HG02885 (cell line): ENCODE results near the gene TIE1.

Experiments used
- ATAC-seq: cut with Tn5 transposase; IDR thresholded peaks from one replicate; pipeline ENCODE4 v1.9.1; 2021; ENCODE audit warnings: mild to moderate bottlenecking; ENCODE audit not compliant: unreplicated experiment, poor library complexity

Gene TIE1

DNA sequence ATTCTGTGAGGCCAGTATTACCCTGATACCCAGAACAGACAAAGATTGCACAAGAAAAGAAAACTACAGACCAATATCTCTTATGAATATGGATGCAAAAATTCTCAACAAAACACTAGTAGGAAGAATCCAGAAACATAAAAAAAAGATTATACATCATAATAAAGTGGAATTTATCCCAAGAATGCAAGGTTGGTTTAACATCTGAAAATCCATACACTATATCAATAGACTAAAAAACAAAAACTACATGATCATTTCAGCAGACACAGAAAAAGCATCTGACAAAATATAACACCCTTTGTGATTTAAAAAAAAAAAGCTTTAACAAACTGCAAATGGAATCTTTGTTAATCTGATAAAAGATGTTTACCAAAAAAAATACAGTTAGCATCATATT lies 24.6 kb downstream of the TIE1 start:
- no peak for ATAC-seq

DNA sequence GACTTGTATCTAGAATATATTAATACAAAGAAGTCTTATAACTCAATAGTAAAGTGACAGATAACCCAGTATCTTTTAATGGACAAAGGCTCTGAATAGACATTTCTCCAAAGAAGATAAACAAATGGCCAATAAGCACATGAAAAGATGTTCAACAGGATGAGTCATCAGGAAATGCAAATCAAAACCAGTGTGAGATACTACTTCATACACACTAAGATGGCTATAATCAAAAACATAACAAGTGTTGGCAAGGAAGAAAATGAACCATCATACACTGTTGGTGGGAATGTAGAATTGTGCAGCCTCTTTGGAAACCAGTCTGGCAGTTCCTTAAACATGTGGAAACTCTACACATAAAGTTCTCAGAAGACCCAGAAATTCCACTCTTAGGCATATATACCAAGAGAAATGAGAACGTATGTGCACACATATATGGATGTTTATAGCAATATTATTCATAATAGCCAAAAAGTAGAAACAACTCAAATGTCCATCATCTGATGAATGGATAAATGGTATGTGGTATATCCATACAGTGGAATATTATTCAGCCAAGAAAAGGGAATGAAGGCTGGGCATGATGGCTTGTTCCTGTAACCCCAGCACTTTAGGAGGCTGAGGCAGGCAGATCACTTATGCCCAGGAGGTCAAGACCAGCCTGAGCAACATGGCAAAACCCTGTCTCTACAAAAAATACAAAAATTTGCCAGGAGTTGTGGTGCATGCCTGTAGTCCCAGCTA lies 26.9 kb downstream of the TIE1 start:
- no peak for ATAC-seq

DNA sequence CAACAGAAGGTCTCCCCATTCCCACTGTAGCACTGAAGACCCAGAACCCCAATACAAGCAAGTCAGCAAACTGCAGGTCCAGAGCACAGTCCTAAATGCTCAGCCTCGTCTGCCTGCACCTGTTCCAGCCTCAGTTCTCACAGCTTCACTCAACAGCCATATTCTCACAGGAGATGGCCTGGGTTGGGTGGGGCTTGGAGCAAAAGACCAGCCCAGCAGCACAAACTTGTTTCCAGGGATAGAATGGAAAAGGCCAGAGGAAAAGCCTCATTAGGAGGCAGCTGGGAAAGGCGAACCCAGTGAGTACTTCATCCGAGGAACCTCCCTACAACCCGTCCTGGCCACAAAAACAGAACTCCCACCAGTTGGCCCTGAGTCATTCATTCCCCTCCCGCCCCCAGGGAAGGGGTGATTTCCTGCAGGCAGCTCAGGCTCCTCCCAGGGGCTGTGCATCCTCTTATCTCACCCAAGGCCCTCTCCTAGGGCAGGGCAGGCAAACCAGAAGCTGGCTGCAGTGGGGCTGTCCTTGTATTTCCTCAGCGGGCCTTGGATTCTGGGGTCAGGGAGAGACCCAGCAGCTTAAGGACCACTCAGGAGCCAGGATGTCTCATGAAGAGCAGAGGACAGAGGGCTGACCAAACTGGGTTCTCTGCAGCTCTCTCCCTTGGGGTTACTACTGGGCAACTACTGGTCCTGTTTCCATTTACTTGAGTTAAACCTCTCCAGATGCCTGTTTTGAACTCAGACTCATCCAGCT lies 29.4 kb downstream of the TIE1 start:
- no peak for ATAC-seq

DNA sequence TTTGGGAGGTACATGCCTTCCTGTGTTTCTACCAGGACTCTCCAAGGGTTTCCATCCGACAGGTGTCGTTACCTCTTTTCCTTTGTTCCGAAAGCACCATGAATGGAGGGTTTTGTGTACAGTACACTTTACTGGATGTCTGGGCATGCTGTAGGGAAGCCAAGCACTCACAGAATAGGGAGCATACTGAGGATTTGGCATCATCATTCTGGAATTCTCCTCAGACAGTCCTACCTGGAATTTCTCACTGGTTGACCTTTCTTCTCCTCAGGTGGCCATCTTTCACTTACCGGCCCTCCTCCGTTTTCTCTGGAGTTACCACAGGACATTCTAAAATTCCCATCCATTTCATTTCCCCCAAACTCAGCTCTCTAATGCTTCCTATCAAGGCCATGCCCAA lies 30.9 kb downstream of the TIE1 start:
- ATAC-seq, result no peak

DNA sequence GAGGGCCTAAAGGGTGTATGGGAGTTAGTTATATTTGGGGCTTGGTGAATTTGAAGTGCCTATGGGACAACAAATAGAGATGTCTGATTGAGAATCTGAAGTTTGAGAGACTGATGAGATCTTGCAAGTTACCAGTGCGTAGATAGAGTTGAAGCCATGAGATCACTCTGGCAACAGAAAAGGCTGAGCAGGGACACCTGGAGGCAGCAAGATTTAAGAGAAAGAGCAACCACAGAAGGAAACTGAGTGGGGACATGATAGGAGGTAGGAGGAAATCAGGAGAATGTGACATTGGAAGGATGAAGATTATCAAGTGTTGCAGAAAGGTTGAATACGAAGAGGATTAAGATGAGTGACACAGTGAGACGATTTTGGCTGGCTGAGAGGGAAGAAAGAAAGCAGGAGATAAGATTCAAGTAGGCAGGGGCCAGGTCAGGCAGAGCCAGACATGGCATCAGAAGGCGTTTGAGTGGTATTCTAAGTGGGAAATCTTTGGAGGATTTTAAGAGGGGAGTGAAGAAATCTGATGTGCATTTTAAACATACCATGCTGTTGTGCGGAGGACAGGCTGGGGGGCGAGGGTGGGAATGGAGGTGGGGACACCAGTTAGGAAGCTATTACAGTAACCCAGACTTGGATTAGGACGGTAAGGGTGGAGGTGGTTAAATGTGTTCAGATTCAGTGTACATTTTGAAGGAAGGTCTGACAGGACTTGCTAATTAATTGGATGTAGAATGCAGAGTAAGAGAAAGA lies 33.8 kb downstream of the TIE1 start:
- no peak for ATAC-seq

DNA sequence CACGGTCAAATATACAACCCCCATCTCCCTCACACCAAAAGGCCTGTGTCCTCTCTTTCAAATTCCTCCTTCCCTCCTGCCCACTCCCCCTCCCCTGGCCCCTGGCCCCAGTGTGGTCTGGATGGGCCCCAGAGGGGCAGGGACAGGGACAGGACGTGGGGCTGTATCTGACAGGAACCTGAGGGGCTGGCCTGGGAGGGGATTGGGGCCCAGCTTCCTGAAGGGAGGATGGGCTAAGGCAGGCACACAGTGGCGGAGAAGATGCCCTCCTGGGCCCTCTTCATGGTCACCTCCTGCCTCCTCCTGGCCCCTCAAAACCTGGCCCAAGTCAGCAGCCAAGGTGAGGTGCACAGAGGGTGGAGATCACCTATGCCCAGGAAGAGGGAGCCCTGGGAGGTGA lies 36.8 kb downstream of the TIE1 start, which contains the start of gene MPL:
MPL (plus strand) TSS at position 231 of the 400 bp plus-strand sequence; CDS start at position 262, 31 bp downstream.
- no peak for ATAC-seq

DNA sequence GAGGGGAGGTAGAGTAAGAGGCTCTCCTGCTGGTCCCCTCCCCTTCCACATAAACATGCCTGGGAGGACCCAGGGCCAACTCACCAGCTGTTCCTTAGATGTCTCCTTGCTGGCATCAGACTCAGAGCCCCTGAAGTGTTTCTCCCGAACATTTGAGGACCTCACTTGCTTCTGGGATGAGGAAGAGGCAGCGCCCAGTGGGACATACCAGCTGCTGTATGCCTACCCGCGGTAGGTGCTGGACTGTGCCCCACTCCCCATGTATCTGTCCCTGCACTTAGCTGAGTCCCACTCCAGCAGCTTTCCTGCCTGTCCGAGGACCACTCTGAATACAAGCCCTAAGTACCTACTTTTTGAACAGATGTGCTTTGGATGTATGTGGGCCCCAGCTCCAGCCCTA lies 37.2 kb downstream of the TIE1 start:
- no peak for ATAC-seq

DNA sequence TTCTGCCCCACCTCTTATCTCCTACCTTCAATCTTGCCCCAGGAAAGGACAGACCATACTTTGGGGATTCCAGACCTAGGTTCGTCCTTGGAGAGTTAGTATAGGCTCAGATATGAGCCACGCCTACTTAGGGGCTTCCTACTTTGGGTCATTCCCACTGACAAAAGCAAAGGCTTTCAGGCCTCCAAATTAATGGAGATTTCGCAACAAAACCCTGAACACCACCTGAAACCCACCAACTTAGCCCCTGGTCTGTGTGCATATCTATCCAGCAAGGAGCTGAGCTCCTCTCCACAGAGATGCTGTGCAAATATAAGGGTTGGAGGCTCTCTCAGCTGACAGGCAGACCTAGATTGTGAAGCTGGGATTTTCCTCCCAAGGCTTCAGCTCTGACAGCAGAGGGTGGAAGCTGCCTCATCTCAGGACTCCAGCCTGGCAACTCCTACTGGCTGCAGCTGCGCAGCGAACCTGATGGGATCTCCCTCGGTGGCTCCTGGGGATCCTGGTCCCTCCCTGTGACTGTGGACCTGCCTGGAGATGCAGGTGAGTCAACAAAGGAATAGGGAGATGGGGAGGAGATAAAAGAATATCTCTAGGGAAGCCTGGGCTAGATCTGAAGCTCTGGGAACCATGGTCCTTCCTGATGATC lies 38.9 kb downstream of the TIE1 start:
- ATAC-seq, result no peak

DNA sequence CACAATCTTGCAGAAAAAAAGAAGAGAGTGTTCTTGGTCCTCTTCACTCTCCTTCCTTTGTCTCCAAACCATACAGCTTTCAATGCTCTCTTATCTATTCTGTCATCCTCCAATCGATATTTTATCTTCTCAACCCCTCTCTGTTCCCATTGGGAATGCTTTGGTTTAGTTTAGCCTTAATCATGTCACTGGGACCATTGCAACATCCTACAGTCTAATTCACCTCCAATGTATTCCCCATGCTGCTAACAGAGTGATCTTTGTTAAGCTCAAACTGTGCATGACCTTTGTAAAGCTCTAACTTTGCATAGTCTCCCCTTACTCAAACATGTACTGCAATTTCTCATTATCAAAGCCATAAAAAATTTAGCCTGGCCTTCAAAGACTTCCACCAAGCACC lies 39.8 kb downstream of the TIE1 start:
- no peak for ATAC-seq

DNA sequence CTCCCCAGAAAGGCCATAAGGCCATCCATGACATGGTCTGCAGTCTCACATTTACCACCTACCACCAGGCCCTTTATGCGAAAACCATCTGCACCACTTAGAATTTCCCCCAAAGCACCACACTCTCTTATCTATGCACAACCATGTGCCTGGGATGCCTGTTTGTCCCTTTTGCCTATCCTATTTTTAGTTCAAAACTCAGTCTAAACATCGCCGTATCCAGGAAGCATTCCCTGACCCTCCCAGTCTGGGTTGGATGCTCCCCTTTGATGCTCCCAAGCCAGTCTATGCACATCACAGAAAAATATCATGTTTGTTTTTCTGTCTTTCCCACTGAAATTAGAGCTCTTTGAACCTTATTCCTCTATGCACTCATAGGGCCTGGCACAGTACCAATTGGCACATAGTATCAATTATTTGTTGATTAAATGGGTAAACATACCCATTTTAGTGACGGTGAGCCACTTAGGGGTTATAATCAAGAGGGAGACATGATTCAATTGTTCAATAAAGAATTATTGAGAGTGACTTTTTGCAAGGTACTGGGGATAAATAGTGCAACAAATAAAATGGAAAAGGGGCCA lies 43.6 kb downstream of the TIE1 start:
- ATAC-seq, result no peak

DNA sequence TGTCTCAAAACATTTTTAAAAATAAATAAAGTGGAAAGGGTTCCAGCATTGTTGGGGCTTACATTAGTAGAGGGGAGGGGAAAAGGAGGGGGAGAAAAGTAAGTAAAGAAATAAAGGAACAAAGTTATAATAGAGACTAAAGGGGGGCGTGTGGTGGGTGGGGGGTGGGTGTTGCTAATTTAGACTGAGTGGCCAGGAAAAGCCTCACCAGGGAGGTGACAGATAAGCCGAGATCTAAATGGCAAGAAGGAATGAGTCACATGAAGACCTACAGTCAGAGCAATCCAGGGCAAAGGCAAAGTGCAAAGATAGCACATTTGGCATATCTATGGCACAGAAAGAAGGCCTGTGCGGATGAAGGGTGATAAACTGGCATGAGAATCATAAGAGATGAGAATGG lies 44.3 kb downstream of the TIE1 start:
- no peak for ATAC-seq

DNA sequence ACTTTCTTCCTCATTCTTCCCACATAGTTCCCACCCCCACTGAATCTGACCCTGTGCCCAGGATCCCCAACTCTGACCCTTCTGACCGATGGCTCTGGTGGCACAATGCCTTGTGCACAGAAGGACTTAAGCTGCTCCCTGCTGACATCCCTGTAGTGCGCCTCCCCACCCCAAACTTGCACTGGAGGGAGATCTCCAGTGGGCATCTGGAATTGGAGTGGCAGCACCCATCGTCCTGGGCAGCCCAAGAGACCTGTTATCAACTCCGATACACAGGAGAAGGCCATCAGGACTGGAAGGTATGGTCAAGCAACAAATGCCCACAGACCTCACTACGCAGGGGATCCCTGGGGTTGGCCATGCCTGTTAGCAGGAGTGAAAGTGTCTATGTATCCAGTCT lies 45.9 kb downstream of the TIE1 start:
- no peak for ATAC-seq

DNA sequence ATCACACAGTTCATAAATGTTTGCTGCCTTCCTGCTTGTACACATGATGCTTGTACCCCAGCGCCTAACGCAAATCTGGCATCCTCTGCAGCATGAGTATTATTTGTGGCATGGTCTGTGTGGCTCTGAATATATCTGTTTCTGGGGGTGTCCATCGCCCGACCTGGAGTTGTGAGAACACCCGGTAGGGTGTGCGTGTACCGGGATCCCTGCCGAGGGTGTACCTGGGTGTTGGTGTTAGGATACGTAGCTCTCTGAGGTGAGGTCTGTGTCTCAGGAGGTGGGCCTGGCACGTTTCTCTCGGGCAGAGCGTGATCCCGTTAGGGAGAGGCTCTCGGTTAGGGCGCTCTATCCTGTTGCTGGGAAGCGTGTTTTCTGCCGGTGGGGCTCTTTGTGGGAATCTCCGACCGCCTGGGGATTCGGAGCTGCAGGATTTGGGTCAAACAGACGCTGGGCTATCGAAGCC lies 47.6 kb downstream of the TIE1 start:
- no peak for ATAC-seq

DNA sequence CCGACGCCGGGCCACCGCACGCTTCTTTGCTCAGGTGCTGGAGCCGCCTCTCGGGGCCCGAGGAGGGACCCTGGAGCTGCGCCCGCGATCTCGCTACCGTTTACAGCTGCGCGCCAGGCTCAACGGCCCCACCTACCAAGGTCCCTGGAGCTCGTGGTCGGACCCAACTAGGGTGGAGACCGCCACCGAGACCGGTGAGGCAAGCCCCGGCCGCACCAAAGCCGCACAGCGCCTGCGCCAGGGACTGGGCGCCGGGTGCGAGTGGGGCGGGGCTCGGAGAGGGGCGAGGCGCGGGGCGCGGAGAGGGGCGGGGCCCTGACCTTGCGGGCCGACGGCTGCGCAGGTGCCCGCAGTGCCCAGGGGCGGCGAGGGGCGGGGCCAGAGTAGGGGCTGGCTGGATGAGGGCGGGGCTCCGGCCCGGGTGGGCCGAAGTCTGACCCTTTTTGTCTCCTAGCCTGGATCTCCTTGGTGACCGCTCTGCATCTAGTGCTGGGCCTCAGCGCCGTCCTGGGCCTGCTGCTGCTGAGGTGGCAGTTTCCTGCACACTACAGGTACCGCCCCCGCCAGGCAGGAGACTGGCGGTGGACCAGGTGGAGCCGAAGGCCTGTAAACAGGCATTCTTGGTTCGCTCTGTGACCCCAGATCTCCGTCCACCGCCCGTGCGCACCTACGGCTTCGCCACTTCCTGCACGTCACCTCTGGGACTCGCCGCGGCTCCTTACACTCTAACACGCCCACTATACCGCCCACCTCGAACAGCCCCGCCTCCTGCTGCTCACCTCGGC lies 48.2 kb downstream of the TIE1 start:
- no peak for ATAC-seq

DNA sequence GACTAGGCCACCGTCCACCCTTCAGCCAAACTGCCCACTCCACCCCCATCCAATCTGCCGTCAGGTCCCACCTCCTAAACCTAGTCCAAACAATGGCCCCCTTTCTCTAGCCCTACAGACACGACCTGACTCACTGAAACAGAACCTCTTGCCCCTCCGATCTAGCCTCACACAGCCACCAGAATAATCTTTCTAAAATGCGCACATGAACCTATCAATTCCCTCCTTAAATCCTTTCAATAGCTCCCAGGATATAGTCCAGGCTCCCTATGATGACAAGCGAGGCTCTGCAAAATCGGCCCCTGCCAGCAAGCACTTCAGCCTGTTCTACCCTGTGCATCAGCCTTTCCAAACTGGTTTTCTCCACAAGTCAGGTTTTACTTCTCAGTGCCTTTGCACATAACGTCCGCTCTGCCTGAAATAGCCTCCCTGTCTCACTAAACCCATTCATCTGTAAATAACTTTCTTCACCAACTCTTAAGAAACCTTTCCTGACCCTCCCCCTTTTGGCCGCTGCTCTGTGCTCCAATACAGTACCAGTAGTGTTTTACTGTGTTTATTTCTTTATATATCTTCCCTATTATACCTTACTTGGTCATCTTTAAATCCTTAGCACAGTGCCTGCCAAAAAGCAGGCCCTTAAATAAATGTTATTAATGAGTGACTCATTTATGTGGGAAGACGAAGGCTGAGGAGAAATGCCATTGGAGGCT lies 49.0 kb downstream of the TIE1 start:
- ATAC-seq, result no peak

DNA sequence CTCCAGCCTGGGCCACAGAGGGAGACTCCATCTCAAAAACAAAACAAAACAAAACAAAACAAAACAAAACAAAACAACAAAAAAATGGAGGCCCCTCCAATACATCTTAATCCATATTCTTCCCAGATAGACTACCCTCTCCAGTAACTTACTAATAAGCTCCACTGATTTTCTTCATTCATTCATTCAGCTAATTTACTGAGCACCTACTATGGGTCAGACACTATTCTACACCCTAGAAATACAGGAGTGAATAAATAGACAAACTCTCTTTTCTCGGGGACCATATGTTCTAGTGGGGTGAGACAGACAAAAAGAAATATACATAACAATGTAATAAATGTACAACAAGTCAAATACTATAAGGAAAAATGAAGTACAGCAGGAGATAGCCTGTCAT lies 50.2 kb downstream of the TIE1 start:
- ATAC-seq, result no peak

DNA sequence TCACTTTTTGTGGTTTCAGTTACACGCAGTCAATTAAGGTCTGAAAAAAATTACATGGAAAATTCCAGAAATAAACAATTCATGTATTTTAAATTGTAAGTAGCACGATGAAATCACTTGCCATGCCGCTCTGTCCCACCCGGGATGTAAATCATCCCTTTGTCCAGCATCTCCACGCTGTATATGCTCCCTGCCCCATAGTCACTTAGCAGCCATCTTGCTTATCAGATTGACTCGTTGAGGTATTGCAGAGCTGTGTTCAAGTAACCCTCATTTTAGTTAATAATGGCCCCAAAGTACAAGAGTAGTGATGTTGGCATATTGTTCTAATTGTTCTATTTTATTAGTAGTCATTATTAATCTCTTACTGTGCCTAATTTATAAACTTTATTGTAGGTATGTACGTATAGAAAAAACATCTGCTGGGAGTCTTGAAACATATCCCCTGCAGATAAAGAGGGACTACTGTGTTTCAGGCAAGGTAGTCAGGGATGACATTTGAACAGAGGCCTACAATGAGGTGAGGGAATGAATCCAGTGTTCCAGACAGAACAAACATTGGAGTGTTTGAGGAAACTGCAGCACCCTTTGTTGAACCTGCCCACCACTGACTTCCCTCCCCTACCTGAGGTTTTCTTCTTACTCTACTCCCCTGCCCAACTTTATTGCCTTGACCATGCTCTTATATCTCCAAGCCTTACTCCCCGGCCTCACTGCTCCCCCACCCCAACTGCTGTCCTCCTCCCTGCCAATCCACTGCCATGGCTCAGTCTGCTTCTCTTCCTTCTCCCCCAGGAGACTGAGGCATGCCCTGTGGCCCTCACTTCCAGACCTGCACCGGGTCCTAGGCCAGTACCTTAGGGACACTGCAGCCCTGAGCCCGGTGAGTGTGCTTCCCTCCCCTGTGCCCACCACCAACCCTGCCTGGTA lies 50.9 kb downstream of the TIE1 start:
- no peak for ATAC-seq

DNA sequence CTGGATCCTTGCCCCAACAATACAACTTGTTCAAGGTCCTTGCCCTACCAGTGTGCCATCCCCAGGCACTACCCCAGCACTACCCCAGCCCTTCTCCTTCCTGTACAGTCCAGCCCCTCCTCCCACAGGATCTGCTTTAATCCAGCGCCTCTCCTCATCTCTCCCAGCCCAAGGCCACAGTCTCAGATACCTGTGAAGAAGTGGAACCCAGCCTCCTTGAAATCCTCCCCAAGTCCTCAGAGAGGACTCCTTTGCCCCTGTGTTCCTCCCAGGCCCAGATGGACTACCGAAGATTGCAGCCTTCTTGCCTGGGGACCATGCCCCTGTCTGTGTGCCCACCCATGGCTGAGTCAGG lies 51.5 kb downstream of the TIE1 start:
- no peak for ATAC-seq
